ENCODE data around the gene LST1. TPM values are rescaled to one million over a fixed set of nuclear protein-coding genes. Genes with fewer than 3 reads are reported as not detected.
"Not testable (repeated sequence)": the region's sequence is repeated elsewhere in the genome, so short reads cannot be mapped to it uniquely, and the experiment has no call there.

The LST1 gene
- polyA plus RNA-seq, 3 donors = 4.4 to 6.5 (median 6.3) TPM

- DNase-seq (ENCODE audit: extremely low read depth in 1 of 11, low read depth in 9 of 11, low spot score in 4 of 11) = no peak
Observed at GRCh38 chr6:31578184-31579118, 7.6 kb upstream of the LST1 start.

GRCh38 chr6:31579119-31579505, 7.0 kb upstream of the LST1 start:
- DNase-seq (ENCODE audit: extremely low read depth in 1 of 11, low read depth in 9 of 11, low spot score in 4 of 11) = no peak

- no peak for DNase-seq (ENCODE audit: extremely low read depth in 1 of 11, low read depth in 9 of 11, low spot score in 4 of 11)
Observed at GRCh38 chr6:31579546-31580437, 6.3 kb upstream of the LST1 start.

- DNase-seq (ENCODE audit: extremely low read depth in 1 of 11, low read depth in 9 of 11, low spot score in 4 of 11) = no peak
Observed at GRCh38 chr6:31580438-31580740, 5.7 kb upstream of the LST1 start.

- peak; percentile 67 to 86 (median 81) for DNase-seq (ENCODE audit: extremely low read depth in 1 of 11, low read depth in 9 of 11, low spot score in 4 of 11)
Observed at GRCh38 chr6:31580807-31581433, 5.2 kb upstream of the LST1 start.

GRCh38 chr6:31581434-31582229, 4.4 kb upstream of the LST1 start:
- peak in 1 of 11 donors; percentile 21 for DNase-seq (ENCODE audit: extremely low read depth in 1 of 11, low read depth in 9 of 11, low spot score in 4 of 11)

- no peak for DNase-seq (ENCODE audit: extremely low read depth in 1 of 11, low read depth in 9 of 11, low spot score in 4 of 11)
Observed at GRCh38 chr6:31582230-31582643, 3.8 kb upstream of the LST1 start, which contains the start of gene LTB. LTB (minus strand) TSS chr6:31582424; CDS start chr6:31582417, 7 bp downstream.

GRCh38 chr6:31585491-31585890, 586 bp upstream of the LST1 start:
- no peak for DNase-seq (ENCODE audit: extremely low read depth in 1 of 11, low read depth in 9 of 11, low spot score in 4 of 11)

GRCh38 chr6:31586599-31587281, 663 bp downstream of the LST1 start:
- DNase-seq (ENCODE audit: extremely low read depth in 1 of 11, low read depth in 9 of 11, low spot score in 4 of 11) = no peak

GRCh38 chr6:31587791-31588777, 2.0 kb downstream of the LST1 start:
- DNase-seq (ENCODE audit: extremely low read depth in 1 of 11, low read depth in 9 of 11, low spot score in 4 of 11) = no peak

GRCh38 chr6:31588871-31589650, 3.0 kb downstream of the LST1 start:
- no peak for DNase-seq (ENCODE audit: extremely low read depth in 1 of 11, low read depth in 9 of 11, low spot score in 4 of 11)

- not testable (repeated sequence) for DNase-seq (ENCODE audit: extremely low read depth in 1 of 11, low read depth in 9 of 11, low spot score in 4 of 11)
Observed at GRCh38 chr6:31590691-31591090, 4.6 kb downstream of the LST1 start.

GRCh38 chr6:31592396-31592771, 6.3 kb downstream of the LST1 start:
- DNase-seq (ENCODE audit: extremely low read depth in 1 of 11, low read depth in 9 of 11, low spot score in 4 of 11) = no peak

- no peak for DNase-seq (ENCODE audit: extremely low read depth in 1 of 11, low read depth in 9 of 11, low spot score in 4 of 11)
Observed at GRCh38 chr6:31597006-31597405, 10.9 kb downstream of the LST1 start.

GRCh38 chr6:31607317-31607716, 21.2 kb downstream of the LST1 start:
- DNase-seq (ENCODE audit: extremely low read depth in 1 of 11, low read depth in 9 of 11, low spot score in 4 of 11) = no peak
